ENCODE results near the gene PKNOX2. TPM values are rescaled to one million over a fixed set of nuclear protein-coding genes. Genes with fewer than 3 reads are reported as not detected.
A peak's percentile ranks its signal among the peaks of the same experiment; 100 is the strongest.

PKNOX2 gene
- total and polyA plus RNA-seq, 2 of the 8 experiments (the other 6 are each of a cell fraction or from before 2014, with no cell fraction given): 2.0 TPM

GRCh38 chr11:125261588-125261987 lies 97.0 kb downstream of the PKNOX2 start:
- Histone ChIP-seq H2BK15ac (ENCODE audit: low read length) (no peak overlapping the region; the same call in 1 of the 2 replicates), H3K27ac (ENCODE audit: low read depth, low read length) (no peak overlapping the region), H2BK12ac (ENCODE audit: low read depth, low read length) (peak overlapping the region; percentile 100; the same call in 1 of the 2 replicates), H4K91ac (replicated peaks; ENCODE audit: insufficient read length, low read length) (peak overlapping the region; percentile 57), H3K36me3 (ENCODE audit: control insufficient read depth in 2 of 4, insufficient read depth in 4 of 4, low read length in 3 of 4) (no peaks in the 10 kb centered on the region), H3K23me2 (ENCODE audit: low read depth, low read length) (peaks cover 13% of the 10 kb centered on the region), H2BK20ac (ENCODE audit: low read length) (peak overlapping the region; percentile 99; the same call in 1 of the 2 replicates), H2BK120ac (replicated peaks; ENCODE audit: low read depth, low read length) (no peak overlapping the region), H3K18ac (ENCODE audit: extremely low read depth, low read length) (peak overlapping the region; percentile 40; the same call in 1 of the 2 replicates), H3K4ac (replicated peaks; ENCODE audit: insufficient read length, low read depth, low read length) (no peak overlapping the region), H3K4me1 (replicated peaks in 1 of 4; ENCODE audit: control insufficient read depth in 3 of 4, insufficient read depth in 4 of 4, low read length in 3 of 4) (peaks cover 10 to 30% (median 24%) of the 10 kb centered on the region in 4 experiments), H4K5ac (ENCODE audit: insufficient read length, low read depth, low read length) (no peak overlapping the region), H3K14ac (ENCODE audit: insufficient read length) (no peak overlapping the region), H3K9ac (replicated peaks in 1 of 4; ENCODE audit: extremely low read depth in 1 of 4, low read depth in 3 of 4, low read length in 3 of 4) (no peak overlapping the region), H3K4me2 (ENCODE audit: insufficient read depth in 1 of 2, low read depth in 2 of 2, low read length in 2 of 2) (peak overlapping the region in 1 of 2 experiments; percentile 80; a peak in 1 of 4 replicates), H2AK5ac (ENCODE audit: low read depth, low read length) (no peak overlapping the region), H3K79me2 (ENCODE audit: control insufficient read depth in 1 of 2, insufficient read depth in 2 of 2, low read length in 2 of 2) (no peaks in the 10 kb centered on the region), H3K9me3 (ENCODE audit: insufficient read depth in 2 of 2, low read depth in 1 of 2, low read length in 1 of 2) (no peaks in the 10 kb centered on the region), H4K20me1 (replicated peaks in 1 of 2; ENCODE audit: control insufficient read depth in 1 of 2, insufficient read depth in 2 of 2, low read length in 2 of 2) (no peaks in the 10 kb centered on the region), H2AFZ (ENCODE audit: low read length) (no peak overlapping the region), H3K27me3 (replicated peaks in 1 of 4; ENCODE audit: control insufficient read depth in 3 of 4, extremely low read depth in 1 of 4, insufficient read depth in 3 of 4, low read length in 3 of 4) (peaks cover 0 to 19% (median 14%) of the 10 kb centered on the region in 4 experiments; a peak in 5 of 7 replicates), H3K56ac (replicated peaks; ENCODE audit: insufficient read length, low read depth, low read length) (no peak overlapping the region), H4K8ac (ENCODE audit: extremely low read depth, insufficient read depth, low read length) (no peak overlapping the region), H3K23ac (ENCODE audit: insufficient read length) (no peak overlapping the region), H3K79me1 (ENCODE audit: low read depth, low read length) (no peaks in the 10 kb centered on the region), H2BK5ac (ENCODE audit: low read depth, low read length) (peak overlapping the region; percentile 91; the same call in 1 of the 2 replicates), H3K4me3 (ENCODE audit: extremely low read depth in 1 of 4, insufficient read depth in 2 of 4, low read depth in 3 of 4, low read length in 4 of 4) (no peak overlapping the region)
- POLR2A ChIA-PET (ENCODE audit: partially characterized antibody): interaction anchor here (1.1 to 1.3 kb wide), 2 partner anchors 17 to 59 kb away, joined by 3 to 4 read pairs; no protein-coding TSS in a partner anchor
- CTCF ChIA-PET (ENCODE audit: partially characterized antibody): interaction anchor here (0.6 to 9.4 kb wide), 6 partner anchors 8 to 176 kb away, joined by 3 to 81 read pairs (median 4); no protein-coding TSS in a partner anchor
- FAIRE-seq (no peak), DNase-seq (ENCODE audit: low read depth in 1 of 2, low spot score in 2 of 2) (no peak)
- 91% methylated on average over 4 of the region's 4 CpGs; no CpG with 5 or more reads in 1 of the 2 experiments for WGBS, 2 experiments (ENCODE audit: extremely low coverage in 1 of 2, insufficient coverage in 1 of 2, insufficient read length in 1 of 2, insufficient replicate concordance in 2 of 2, low coverage in 1 of 2, low lambda C conversion rate in 2 of 2, missing lambda C conversion rate in 1 of 2)
- peak; percentile 38 for TF ChIP-seq EZH2 (IDR thresholded peaks at IDR 0.05; ENCODE audit: low read depth, low read length, severe bottlenecking)
- TF ChIP-seq GABPA (IDR thresholded peaks at IDR 0.05; ENCODE audit: borderline replicate concordance, insufficient read depth, low read length): no peak

All from H1 (cell line).